GM10248 (cell line): ENCODE results near the gene EIF4G3.

Experiments
- CTCF ChIA-PET: fragments of 300-600 bp; sonication (Branson Sonifier 250); formaldehyde crosslinking; extraction: SDS; loops from one replicate; lab custom pipeline; 2021; ENCODE audit warnings: antibody characterized with exemption; lab: Yijun Ruan, JAX
- POLR2A ChIA-PET: fragments of 350-650 bp; sonication (Branson Sonifier 250); formaldehyde crosslinking; extraction: SDS; loops from one replicate; lab custom pipeline; 2020; ENCODE audit warnings: antibody characterized with exemption; lab: Yijun Ruan, JAX
- DNase-seq: peaks from one replicate; pipeline ENCODE4 v3.0.0; 2012; ENCODE audit errors: extremely low spot score
- TF ChIP-seq, protein P1 (sequence below): IDR thresholded peaks from 2 replicates; pipeline ENCODE4 v1.5.1; 2012; ENCODE audit warnings: mild to moderate bottlenecking, low read depth; ENCODE audit errors: extremely low read depth, missing control alignments, control extremely low read depth

Gene EIF4G3

DNA sequence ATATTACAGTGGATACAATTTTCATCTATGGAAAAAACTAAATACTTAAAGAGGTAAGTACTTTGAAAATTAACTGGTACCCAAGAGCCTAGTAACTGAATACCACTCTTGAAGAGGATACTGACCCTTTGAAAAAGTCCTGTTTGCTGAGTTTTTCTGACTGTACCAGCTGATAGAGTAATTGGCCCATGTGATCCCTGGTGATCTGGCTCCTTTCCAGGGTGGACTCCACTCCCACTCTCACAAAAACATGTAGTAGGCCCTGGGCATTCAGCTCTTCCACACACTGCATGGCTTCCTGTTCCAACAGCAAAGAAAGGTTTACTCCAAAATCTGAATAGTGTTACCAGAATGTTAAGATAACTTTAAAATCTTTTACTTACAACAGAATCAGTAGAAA, 336.0 kb downstream of the EIF4G3 start:
- POLR2A ChIA-PET, result no interaction called here
- CTCF ChIA-PET, result interaction anchor here (1.0 to 1.7 kb wide), 2 partner anchors 11 to 355 kb away, joined by 3 to 4 read pairs; no protein-coding TSS in a partner anchor
- TF ChIP-seq, protein P1, sequence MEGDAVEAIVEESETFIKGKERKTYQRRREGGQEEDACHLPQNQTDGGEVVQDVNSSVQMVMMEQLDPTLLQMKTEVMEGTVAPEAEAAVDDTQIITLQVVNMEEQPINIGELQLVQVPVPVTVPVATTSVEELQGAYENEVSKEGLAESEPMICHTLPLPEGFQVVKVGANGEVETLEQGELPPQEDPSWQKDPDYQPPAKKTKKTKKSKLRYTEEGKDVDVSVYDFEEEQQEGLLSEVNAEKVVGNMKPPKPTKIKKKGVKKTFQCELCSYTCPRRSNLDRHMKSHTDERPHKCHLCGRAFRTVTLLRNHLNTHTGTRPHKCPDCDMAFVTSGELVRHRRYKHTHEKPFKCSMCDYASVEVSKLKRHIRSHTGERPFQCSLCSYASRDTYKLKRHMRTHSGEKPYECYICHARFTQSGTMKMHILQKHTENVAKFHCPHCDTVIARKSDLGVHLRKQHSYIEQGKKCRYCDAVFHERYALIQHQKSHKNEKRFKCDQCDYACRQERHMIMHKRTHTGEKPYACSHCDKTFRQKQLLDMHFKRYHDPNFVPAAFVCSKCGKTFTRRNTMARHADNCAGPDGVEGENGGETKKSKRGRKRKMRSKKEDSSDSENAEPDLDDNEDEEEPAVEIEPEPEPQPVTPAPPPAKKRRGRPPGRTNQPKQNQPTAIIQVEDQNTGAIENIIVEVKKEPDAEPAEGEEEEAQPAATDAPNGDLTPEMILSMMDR, result no peak
- no peak for DNase-seq

- CTCF ChIA-PET, result interaction anchor here (1.2 to 1.5 kb wide), 2 partner anchors 12 to 141 kb away, joined by 5 read pairs; no protein-coding TSS in a partner anchor
- TF ChIP-seq, protein P1, result no peak
- POLR2A ChIA-PET, result no interaction called here
- DNase-seq, result no peak
These were observed 339.0 kb downstream of the EIF4G3 start for GRCh38 chr1:20837554-20838192.

DNA sequence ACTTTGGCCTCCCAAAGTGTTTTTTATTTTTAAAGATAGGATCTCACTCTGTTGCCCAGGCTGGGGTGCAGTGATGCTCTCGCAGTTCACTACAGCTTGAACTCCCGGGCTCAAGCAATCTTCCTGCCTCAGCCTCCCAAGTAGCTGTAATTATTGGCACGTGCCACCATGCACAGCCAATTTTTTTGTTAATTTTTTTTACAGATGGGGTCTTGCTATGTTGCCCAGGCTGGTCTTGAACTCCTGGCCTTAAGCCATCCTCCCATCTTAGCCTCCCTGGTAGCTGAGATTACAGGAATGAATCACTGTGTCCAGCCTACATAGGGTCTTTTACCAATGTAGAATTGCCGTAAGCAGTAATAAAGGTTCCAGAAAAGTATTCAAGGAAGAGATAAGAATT, 340.5 kb downstream of the EIF4G3 start:
- POLR2A ChIA-PET, result no interaction called here
- TF ChIP-seq, protein P1, result no peak
- CTCF ChIA-PET, result interaction anchor here (1.0 kb wide), 1 partner anchor 10 kb away, joined by 4 read pairs; no protein-coding TSS in a partner anchor

DNA sequence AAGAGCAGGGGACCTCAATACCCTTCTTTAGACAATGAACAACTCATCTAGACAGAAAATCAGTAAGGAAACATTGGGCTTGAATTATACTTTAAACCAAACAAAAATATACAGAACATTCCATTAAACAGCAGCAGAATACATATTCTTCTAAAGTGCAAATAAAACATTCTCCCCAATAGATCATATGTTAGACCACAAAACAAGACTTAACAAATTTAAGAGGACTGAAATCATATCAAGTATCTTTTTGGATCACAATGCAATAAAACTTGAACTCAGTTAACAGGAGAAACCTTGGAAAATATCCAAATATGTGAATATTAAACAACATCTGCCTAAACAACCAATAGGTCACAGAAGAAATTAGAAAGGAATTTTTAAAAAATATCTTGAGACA, 341.9 kb downstream of the EIF4G3 start:
- DNase-seq, result no peak
- ChIA-PET POLR2A (no interaction called here), CTCF (no interaction called here)
- TF ChIP-seq, protein P1, result no peak

More for the DNA sequence above, 340.5 kb downstream of the EIF4G3 start:
- DNase-seq, result no peak

GRCh38 chr1:20834192-20834591, 342.5 kb downstream of the EIF4G3 start:
- ChIA-PET POLR2A (no interaction called here), CTCF (no interaction called here)
- TF ChIP-seq, protein P1, result no peak
- DNase-seq, result no peak

GRCh38 chr1:20830378-20830777, 346.3 kb downstream of the EIF4G3 start:
- POLR2A ChIA-PET, result no interaction called here
- CTCF ChIA-PET, result interaction anchor here (1.1 to 1.5 kb wide), 2 partner anchors 10 to 19 kb away, joined by 4 to 6 read pairs; no protein-coding TSS in a partner anchor
- TF ChIP-seq, protein P1, result no peak
- no peak for DNase-seq
